ENCODE measurements around the gene ZNF839.
A peak's percentile ranks its signal among the peaks of the same experiment; 100 is the strongest.

The ZNF839 gene

GRCh38 chr14:102320671-102321455, 1.3 kb downstream of the ZNF839 start:
- Histone ChIP-seq H2AFZ (ENCODE audit: low read depth, low read length) (peak overlapping the region; percentile 81; the same call in 1 of the 2 replicates), H3K27ac (ENCODE audit: low read length) (peak overlapping the region; percentile 75; the same call in 1 of the 2 replicates), H3K27me3 (ENCODE audit: insufficient read depth, low read length, poor library complexity) (no peaks in the 10 kb centered on the region), H3K9ac (ENCODE audit: low read depth, low read length) (peak overlapping the region; percentile 92), H4K20me1 (ENCODE audit: insufficient read depth, low read length) (no peaks in the 10 kb centered on the region), H3K36me3 (ENCODE audit: insufficient read depth, low read length) (peaks cover 17% of the 10 kb centered on the region), H3K4me3 (ENCODE audit: low read depth in 1 of 2, low read length in 2 of 2) (peak overlapping the region; percentile 43 to 81; a peak in 3 of 4 replicates), H3K9me3 (ENCODE audit: insufficient read depth, low read length, severe bottlenecking) (no peaks in the 10 kb centered on the region), H3K79me2 (ENCODE audit: insufficient read depth, low read length) (peaks cover 23% of the 10 kb centered on the region), H3K4me1 (ENCODE audit: insufficient read depth, low read length) (peaks cover 49% of the 10 kb centered on the region), H3K4me2 (ENCODE audit: insufficient read depth, low read length) (peak overlapping the region; percentile 97)
- ATAC-seq (ENCODE audit: insufficient read depth, low read depth): no peak
- DNase-seq: no peak
- TF ChIP-seq CTCF (IDR thresholded peaks at IDR 0.05; ENCODE audit: borderline replicate concordance, extremely low read depth, low read length, poor library complexity, severe bottlenecking): no peak
- no peak for TF ChIP-seq EZH2 (IDR thresholded peaks at IDR 0.05; ENCODE audit: borderline replicate concordance, low read depth, low read length, severe bottlenecking)

GRCh38 chr14:102321456-102322422, 2.2 kb downstream of the ZNF839 start:
- TF ChIP-seq CTCF (IDR thresholded peaks at IDR 0.05; ENCODE audit: borderline replicate concordance, extremely low read depth, low read length, poor library complexity, severe bottlenecking) (no peak), EZH2 (IDR thresholded peaks at IDR 0.05; ENCODE audit: borderline replicate concordance, low read depth, low read length, severe bottlenecking) (no peak)
- Histone ChIP-seq H3K4me1 (ENCODE audit: insufficient read depth, low read length) (peaks cover 40% of the 10 kb centered on the region), H3K27me3 (ENCODE audit: insufficient read depth, low read length, poor library complexity) (no peaks in the 10 kb centered on the region), H3K4me3 (ENCODE audit: low read depth in 1 of 2, low read length in 2 of 2) (no peak overlapping the region), H3K4me2 (ENCODE audit: insufficient read depth, low read length) (0 out of 2 replicates have a peak overlapping the region, but pooled peaks have one; percentile 97), H3K9ac (ENCODE audit: low read depth, low read length) (peak overlapping the region; percentile 92), H4K20me1 (ENCODE audit: insufficient read depth, low read length) (no peaks in the 10 kb centered on the region), H3K79me2 (ENCODE audit: insufficient read depth, low read length) (peaks cover 23% of the 10 kb centered on the region), H3K9me3 (ENCODE audit: insufficient read depth, low read length, severe bottlenecking) (no peaks in the 10 kb centered on the region), H2AFZ (ENCODE audit: low read depth, low read length) (no peak overlapping the region), H3K27ac (ENCODE audit: low read length) (no peak overlapping the region), H3K36me3 (ENCODE audit: insufficient read depth, low read length) (peaks cover 20% of the 10 kb centered on the region)
- ATAC-seq (ENCODE audit: insufficient read depth, low read depth) (no peak), DNase-seq (no peak)

- Histone ChIP-seq H3K27me3 (ENCODE audit: insufficient read depth, low read length, poor library complexity) (no peaks in the 10 kb centered on the region), H3K4me2 (ENCODE audit: insufficient read depth, low read length) (no peak overlapping the region), H3K4me1 (ENCODE audit: insufficient read depth, low read length) (peaks cover 31% of the 10 kb centered on the region), H3K79me2 (ENCODE audit: insufficient read depth, low read length) (peaks cover 23% of the 10 kb centered on the region), H3K9me3 (ENCODE audit: insufficient read depth, low read length, severe bottlenecking) (no peaks in the 10 kb centered on the region), H3K9ac (ENCODE audit: low read depth, low read length) (no peak overlapping the region), H3K27ac (ENCODE audit: low read length) (no peak overlapping the region), H2AFZ (ENCODE audit: low read depth, low read length) (no peak overlapping the region), H4K20me1 (ENCODE audit: insufficient read depth, low read length) (no peaks in the 10 kb centered on the region), H3K4me3 (ENCODE audit: low read depth in 1 of 2, low read length in 2 of 2) (no peak overlapping the region), H3K36me3 (ENCODE audit: insufficient read depth, low read length) (peaks cover 20% of the 10 kb centered on the region)
- DNase-seq (peak; percentile 26), ATAC-seq (ENCODE audit: insufficient read depth, low read depth) (no peak)
- TF ChIP-seq CTCF (IDR thresholded peaks at IDR 0.05; ENCODE audit: borderline replicate concordance, extremely low read depth, low read length, poor library complexity, severe bottlenecking): peak; percentile 57
- no peak for TF ChIP-seq EZH2 (IDR thresholded peaks at IDR 0.05; ENCODE audit: borderline replicate concordance, low read depth, low read length, severe bottlenecking)
Observed at GRCh38 chr14:102323102-102323501, 3.6 kb downstream of the ZNF839 start.
